ENCODE results near the gene SIGLEC9. TPM values are rescaled to one million over a fixed set of nuclear protein-coding genes. Genes with fewer than 3 reads are reported as not detected.

Gene SIGLEC9
- polyA plus RNA-seq (ENCODE audit: insufficient read length): 1.4 TPM
- long read RNA-seq, donor 1: 0 reads
- long read RNA-seq, donor 2: 0 reads
- long read RNA-seq, donor 3, partial matches to known transcripts: 0 of 1 reads
- long read RNA-seq, donor 3, other reads (novel, unspliced or antisense): 0 of 1 reads
- long read RNA-seq, donor 4, partial matches to known transcripts: 0 of 1 reads
- long read RNA-seq, donor 4, other reads (novel, unspliced or antisense): 0 of 1 reads
- long read RNA-seq, donor 5, partial matches to known transcripts: 0 of 1 reads
- long read RNA-seq, donor 5, other reads (novel, unspliced or antisense): 0 of 1 reads
- long read RNA-seq, donor 6, partial matches to known transcripts: 0 of 1 reads
- long read RNA-seq, donor 6, other reads (novel, unspliced or antisense): 0 of 1 reads
- long read RNA-seq, donor 7: 0 reads
- long read RNA-seq, donor 8: 0 reads

- DNase-seq: no peak
These were observed at the start of gene SIGLEC9 for GRCh38 chr19:51124729-51125128. Gene SIGLEC9 (plus strand): TSS chr19:51124906. CDS start chr19:51124975, 69 bp downstream.

- DNase-seq: no peak
These were observed 48.7 kb upstream of the SIGLEC9 start for GRCh38 chr19:51075998-51076397.

- no peak for DNase-seq
These were observed 48.0 kb upstream of the SIGLEC9 start for GRCh38 chr19:51076631-51077213.

- no peak for DNase-seq
These were observed 46.6 kb upstream of the SIGLEC9 start for GRCh38 chr19:51078104-51078503.

GRCh38 chr19:51078731-51079130 lies 46.0 kb upstream of the SIGLEC9 start:
- DNase-seq: no peak

GRCh38 chr19:51079481-51080110 lies 45.1 kb upstream of the SIGLEC9 start:
- DNase-seq: no peak

GRCh38 chr19:51081476-51081875 lies 43.2 kb upstream of the SIGLEC9 start:
- DNase-seq: no peak

GRCh38 chr19:51082611-51083010 lies 42.1 kb upstream of the SIGLEC9 start, which contains the start of gene KLK14:
Gene KLK14 (minus strand): TSS chr19:51082887. CDS start chr19:51082614, 273 bp downstream.
- DNase-seq: no peak

GRCh38 chr19:51083181-51083580 lies 41.5 kb upstream of the SIGLEC9 start:
- no peak for DNase-seq

GRCh38 chr19:51083783-51084182 lies 40.9 kb upstream of the SIGLEC9 start:
- DNase-seq: no peak

GRCh38 chr19:51084505-51084904 lies 40.2 kb upstream of the SIGLEC9 start:
- no peak for DNase-seq

GRCh38 chr19:51086153-51086850 lies 38.4 kb upstream of the SIGLEC9 start:
- no peak for DNase-seq

- DNase-seq: no peak
These were observed 34.9 kb upstream of the SIGLEC9 start for GRCh38 chr19:51089786-51090185.

- DNase-seq: no peak
These were observed 34.2 kb upstream of the SIGLEC9 start for GRCh38 chr19:51090471-51090870.

GRCh38 chr19:51091126-51091525 lies 33.6 kb upstream of the SIGLEC9 start:
- no peak for DNase-seq

GRCh38 chr19:51091895-51092873 lies 32.5 kb upstream of the SIGLEC9 start:
- DNase-seq: no peak

- DNase-seq: no peak
These were observed 31.6 kb upstream of the SIGLEC9 start for GRCh38 chr19:51093101-51093500.

- DNase-seq: no peak
These were observed 31.0 kb upstream of the SIGLEC9 start for GRCh38 chr19:51093510-51094345.

GRCh38 chr19:51094696-51095279 lies 29.9 kb upstream of the SIGLEC9 start:
- no peak for DNase-seq

All from left kidney (tissue), 8 donors.